K562 (cell line): ENCODE results near the gene PLD6. TPM values are rescaled to one million over a fixed set of nuclear protein-coding genes. Genes with fewer than 3 reads are reported as not detected.

Experiments
- ATAC-seq: fragments of 200-7000 bp; cut with Tn5 transposase; 3 replicates; pipeline ENCODE4 v1.9.1; 2020; ENCODE audit warnings: moderate library complexity
- BruUV-seq: library from RNA; stranded (reverse); fragments of 400-500 nt; replicated peaks from 2 replicates; lab custom pipeline; 2021; lab: Mats Ljungman, UMichigan
- CTCF ChIA-PET: fragments of 300-600 bp; formaldehyde crosslinking; extraction: SDS; loops from one replicate; lab custom pipeline; 2021; ENCODE audit warnings: low intra/inter-chr PET ratio; lab: Yijun Ruan, JAX
- POLR2A ChIA-PET: fragments of 300-600, 350-650 bp; sonication (Branson Sonifier 250); formaldehyde crosslinking; extraction: SDS; loops from one replicate; lab custom pipeline; 2021; ENCODE audit warnings: antibody characterized with exemption, inconsistent platforms; lab: Yijun Ruan, JAX
- DNase-seq, 4 experiments: peaks; one replicate each; pipeline versions ENCODE4 v3.0.0 to v3.0.0-alpha.2; 2011 to 2018; ENCODE audit warnings: low spot score in 3 of 4, mixed read lengths in 3 of 4; ENCODE audit errors: extremely low read depth in 1 of 4
- FAIRE-seq: peaks from 2 replicates; lab custom pipeline; 2011; peaks lifted over from hg19 to GRCh38; lab: Jason Lieb, UNC
- H2AFZ ChIP-seq: 2 replicates; pipeline ENCODE4 v1.6.0; 2011; ENCODE audit warnings: low read depth, low read length, control low read depth, inconsistent platforms
- H3K27ac ChIP-seq: fragments of 200-600 bp; 3 replicates; pipeline ENCODE4 v1.8.0; 2011; ENCODE audit warnings: low read depth, mild to moderate bottlenecking, control low read depth, inconsistent platforms, low read length, moderate library complexity, mixed read lengths; ENCODE audit errors: extremely low read depth
- H3K27me3 ChIP-seq, 2 experiments: fragments of 300-600 bp in 1 of 2; 2 replicates in 1 of 2; 3 replicates in 1 of 2; pipeline versions ENCODE4 v1.6.0 to v1.8.0; 2011; ENCODE audit warnings: inconsistent platforms in 2 of 2, low read length in 2 of 2, mild to moderate bottlenecking in 1 of 2, mixed read lengths in 1 of 2, moderate library complexity in 1 of 2; ENCODE audit not compliant: control insufficient read depth in 2 of 2, insufficient read depth in 2 of 2
- H3K36me3 ChIP-seq: fragments of 300-600 bp; 3 replicates; pipeline ENCODE4 v1.8.0; 2011; ENCODE audit warnings: mild to moderate bottlenecking, low read length, inconsistent platforms; ENCODE audit not compliant: control insufficient read depth, insufficient read depth
- H3K4me1 ChIP-seq, 2 experiments: fragments of 200-600 bp in 1 of 2; replicated peaks in 1 of 2; 2 replicates in 1 of 2; 3 replicates in 1 of 2; pipeline versions ENCODE4 v1.5.1 to v1.8.0; 2011; ENCODE audit warnings: inconsistent platforms in 2 of 2, low read length in 2 of 2, mild to moderate bottlenecking in 1 of 2, mixed read lengths in 1 of 2, moderate library complexity in 1 of 2; ENCODE audit not compliant: control insufficient read depth in 2 of 2, insufficient read depth in 2 of 2
- H3K4me2 ChIP-seq: 2 replicates; pipeline ENCODE4 v1.6.1; 2011; ENCODE audit warnings: low read length, control low read depth, inconsistent platforms, mixed read lengths; ENCODE audit not compliant: insufficient read depth
- H3K4me3 ChIP-seq: fragments of 200-600 bp; sonication (generic), shearing (Covaris generic); 2 replicates; pipeline ENCODE4 v1.5.1; 2016; ENCODE audit warnings: control low read depth, inconsistent platforms
- H3K79me2 ChIP-seq: fragments of 200-600 bp; 3 replicates; pipeline ENCODE4 v1.8.0; 2011; ENCODE audit warnings: low read length, inconsistent platforms; ENCODE audit not compliant: control insufficient read depth, insufficient read depth
- H3K9ac ChIP-seq, 2 experiments: 2 replicates each; pipeline versions ENCODE4 v1.6.0 to v1.6.1; 2011; ENCODE audit warnings: low read depth in 2 of 2, low read length in 2 of 2, control low read depth in 1 of 2, inconsistent platforms in 1 of 2, mild to moderate bottlenecking in 1 of 2, mixed read lengths in 1 of 2; ENCODE audit not compliant: insufficient read depth in 1 of 2
- H3K9me1 ChIP-seq: one replicate; pipeline ENCODE4 v1.6.0; 2011; ENCODE audit warnings: inconsistent platforms, mild to moderate bottlenecking, low read length, moderate library complexity; ENCODE audit not compliant: control insufficient read depth, insufficient read depth
- H3K9me3 ChIP-seq: replicated peaks from 2 replicates; pipeline ENCODE4 v1.5.1; 2011; ENCODE audit warnings: low read depth, low read length, inconsistent platforms; ENCODE audit not compliant: control insufficient read depth, insufficient read depth
- H4K20me1 ChIP-seq: replicated peaks from 2 replicates; pipeline ENCODE4 v1.6.1; 2011; ENCODE audit warnings: low read length, inconsistent platforms, mixed read lengths; ENCODE audit not compliant: control insufficient read depth, insufficient read depth
- POLR2G ChIP-seq: fragments of 200-400 bp; formaldehyde crosslinking; IDR thresholded peaks from 2 replicates; pipeline ENCODE4 v1.6.1; 2017; ENCODE audit warnings: low read depth, mild to moderate bottlenecking, antibody characterized with exemption, low read length, moderate library complexity
- WGBS: fragments of 100-300 bp; shearing (Covaris generic); methylation state at CpG from one replicate; pipeline ENCODE4 v1.1.6; 2016; ENCODE audit warnings: low coverage, mixed read lengths; ENCODE audit not compliant: insufficient coverage; ENCODE audit errors: missing lambda C conversion rate; 5-methylcytosine and 5-hydroxymethylcytosine counted together
- in situ Hi-C: fragments of 300-500 bp; cut with MboI; formaldehyde crosslinking; loops from 4 replicates; pipeline ENCODE4 v1.15.0; 2018; ENCODE audit warnings: inconsistent platforms, mixed read lengths
- intact Hi-C: fragments of 100-400 bp; cut with micrococcal nuclease; formaldehyde crosslinking; loops from 2 replicates; pipeline ENCODE4 v1.14.2; 2022
- polyA plus RNA-seq, 8 experiments: library from polyadenylated mRNA; depleted of rRNA in 4 of 8; stranded (reverse) in 5 of 8; unstranded in 3 of 8; fragments of >200 nt; fragmentation: Nextera tagmentation in 2 of 8; fragmentation: Illumina TruSeq in 1 of 8; extraction: Ambion mirVana in 2 of 8; extraction: Trizol in 1 of 8; gene quantifications; 2 replicates each; pipeline versions ENCODE4 v1.2.1 to v1.2.3, GENCODE V29; 2011 to 2014; ENCODE audit warnings: inconsistent platforms in 1 of 8, missing spikeins in 1 of 8
- total RNA-seq, 7 experiments: library from RNA; depleted of rRNA in 6 of 7; stranded (reverse); fragments of >200 nt in 6 of 7; fragmentation: Illumina TruSeq in 2 of 7; extraction: Trizol in 2 of 7; gene quantifications; 2 replicates each; pipeline versions ENCODE4 v1.2.1 to v1.2.3, GENCODE V29; 2011 to 2021; ENCODE audit warnings: low replicate concordance in 1 of 7
- TF ChIP-seq, protein P1 (sequence below): fragments of 450-650 bp; IDR thresholded peaks from 2 replicates; pipeline ENCODE4 v1.6.1; 2016; ENCODE audit warnings: borderline replicate concordance

The PLD6 gene
- total and polyA plus RNA-seq, 9 of the 15 experiments (the other 6 are each of a cell fraction or from before 2014, with no cell fraction given): 3.6 to 15.6 (median 10.0) TPM

- H3K9me1 ChIP-seq: no peaks in the 10 kb centered on the region
- no peak overlapping the region for H3K4me3 ChIP-seq
- in situ Hi-C loops: no loop called here
- peaks cover 0 to 11% of the 10 kb centered on the region in 2 experiments; a peak in 2 of 5 replicates for H3K4me1 ChIP-seq
- ATAC-seq: no peak
- H3K27ac ChIP-seq: no peak overlapping the region
- CTCF ChIA-PET: no interaction called here
- H2AFZ ChIP-seq: no peak overlapping the region
- H3K36me3 ChIP-seq: peaks cover 64% of the 10 kb centered on the region; the same call in 2 of the 3 replicates
- no peaks in the 10 kb centered on the region; the same call in 1 of the 2 replicates for H4K20me1 ChIP-seq
- no peak overlapping the region for H3K4me2 ChIP-seq
- no peaks in the 10 kb centered on the region for H3K79me2 ChIP-seq
- WGBS: 84% methylated on average over 17 of the region's 27 CpGs
- no peak overlapping the region; a peak in 1 of 4 replicates for H3K9ac ChIP-seq
- no TSS peak for BruUV-seq
- intact Hi-C loops: no loop called here
- 0 out of 2 replicates have a peak, but pooled peaks have one; percentile 17 for TF ChIP-seq POLR2G
- TF ChIP-seq, protein P1, sequence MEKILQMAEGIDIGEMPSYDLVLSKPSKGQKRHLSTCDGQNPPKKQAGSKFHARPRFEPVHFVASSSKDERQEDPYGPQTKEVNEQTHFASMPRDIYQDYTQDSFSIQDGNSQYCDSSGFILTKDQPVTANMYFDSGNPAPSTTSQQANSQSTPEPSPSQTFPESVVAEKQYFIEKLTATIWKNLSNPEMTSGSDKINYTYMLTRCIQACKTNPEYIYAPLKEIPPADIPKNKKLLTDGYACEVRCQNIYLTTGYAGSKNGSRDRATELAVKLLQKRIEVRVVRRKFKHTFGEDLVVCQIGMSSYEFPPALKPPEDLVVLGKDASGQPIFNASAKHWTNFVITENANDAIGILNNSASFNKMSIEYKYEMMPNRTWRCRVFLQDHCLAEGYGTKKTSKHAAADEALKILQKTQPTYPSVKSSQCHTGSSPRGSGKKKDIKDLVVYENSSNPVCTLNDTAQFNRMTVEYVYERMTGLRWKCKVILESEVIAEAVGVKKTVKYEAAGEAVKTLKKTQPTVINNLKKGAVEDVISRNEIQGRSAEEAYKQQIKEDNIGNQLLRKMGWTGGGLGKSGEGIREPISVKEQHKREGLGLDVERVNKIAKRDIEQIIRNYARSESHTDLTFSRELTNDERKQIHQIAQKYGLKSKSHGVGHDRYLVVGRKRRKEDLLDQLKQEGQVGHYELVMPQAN: no peak
- H3K9me3 ChIP-seq: no peaks in the 10 kb centered on the region
- POLR2A ChIA-PET: interaction anchor here (0.8 to 1.6 kb wide), 2 partner anchors 8 to 10 kb away, joined by 3 to 4 read pairs; no protein-coding TSS in a partner anchor
- H3K27me3 ChIP-seq: no peaks in the 10 kb centered on the region
- FAIRE-seq: no peak
- no peak for DNase-seq
Measured at GRCh38 chr17:17214646-17215436, 8.7 kb upstream of the PLD6 start.
